Measurements from ENCODE around the gene AGRN.
A peak's percentile ranks its signal among the peaks of the same experiment; 100 is the strongest.

Gene AGRN

DNA sequence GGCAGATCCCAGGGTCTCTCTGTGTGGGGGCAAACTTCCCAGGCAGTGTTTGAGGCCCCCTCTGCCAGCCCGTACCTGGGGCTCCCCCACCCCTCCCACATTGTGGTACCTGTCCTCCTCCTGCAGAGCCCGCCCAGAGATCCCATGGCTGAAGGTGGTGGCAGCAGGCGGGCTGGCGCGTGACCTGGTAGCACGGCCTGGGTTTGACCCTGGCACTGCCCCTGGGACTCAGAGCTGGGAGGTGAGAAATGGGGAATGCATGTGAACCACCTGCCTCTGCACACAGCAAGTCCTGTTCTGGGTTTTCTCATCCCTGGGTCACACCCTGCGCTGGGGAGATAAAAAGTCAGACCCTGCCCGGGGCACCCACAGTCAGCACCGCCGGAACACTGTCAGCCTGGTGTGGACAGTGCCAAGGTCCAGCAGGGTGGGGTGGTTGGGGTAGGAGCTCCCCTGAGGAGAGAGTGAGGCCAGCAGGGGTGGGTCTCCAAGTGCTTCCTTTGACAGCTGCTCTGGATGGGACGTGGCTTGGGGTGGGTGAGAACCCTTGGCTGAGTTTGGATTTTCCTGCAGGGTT lies 11.8 kb downstream of the AGRN start:
- H3K4me3 ChIP-seq (ENCODE audit: low read depth, low read length) = no peak overlapping the region
- TF ChIP-seq, protein P1, sequence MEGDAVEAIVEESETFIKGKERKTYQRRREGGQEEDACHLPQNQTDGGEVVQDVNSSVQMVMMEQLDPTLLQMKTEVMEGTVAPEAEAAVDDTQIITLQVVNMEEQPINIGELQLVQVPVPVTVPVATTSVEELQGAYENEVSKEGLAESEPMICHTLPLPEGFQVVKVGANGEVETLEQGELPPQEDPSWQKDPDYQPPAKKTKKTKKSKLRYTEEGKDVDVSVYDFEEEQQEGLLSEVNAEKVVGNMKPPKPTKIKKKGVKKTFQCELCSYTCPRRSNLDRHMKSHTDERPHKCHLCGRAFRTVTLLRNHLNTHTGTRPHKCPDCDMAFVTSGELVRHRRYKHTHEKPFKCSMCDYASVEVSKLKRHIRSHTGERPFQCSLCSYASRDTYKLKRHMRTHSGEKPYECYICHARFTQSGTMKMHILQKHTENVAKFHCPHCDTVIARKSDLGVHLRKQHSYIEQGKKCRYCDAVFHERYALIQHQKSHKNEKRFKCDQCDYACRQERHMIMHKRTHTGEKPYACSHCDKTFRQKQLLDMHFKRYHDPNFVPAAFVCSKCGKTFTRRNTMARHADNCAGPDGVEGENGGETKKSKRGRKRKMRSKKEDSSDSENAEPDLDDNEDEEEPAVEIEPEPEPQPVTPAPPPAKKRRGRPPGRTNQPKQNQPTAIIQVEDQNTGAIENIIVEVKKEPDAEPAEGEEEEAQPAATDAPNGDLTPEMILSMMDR (IDR thresholded peaks at IDR 0.05; ENCODE audit: insufficient read depth, low read depth, low read length, missing control alignments) = no peak
- DNase-seq (ENCODE audit: low read depth) = no peak

DNA sequence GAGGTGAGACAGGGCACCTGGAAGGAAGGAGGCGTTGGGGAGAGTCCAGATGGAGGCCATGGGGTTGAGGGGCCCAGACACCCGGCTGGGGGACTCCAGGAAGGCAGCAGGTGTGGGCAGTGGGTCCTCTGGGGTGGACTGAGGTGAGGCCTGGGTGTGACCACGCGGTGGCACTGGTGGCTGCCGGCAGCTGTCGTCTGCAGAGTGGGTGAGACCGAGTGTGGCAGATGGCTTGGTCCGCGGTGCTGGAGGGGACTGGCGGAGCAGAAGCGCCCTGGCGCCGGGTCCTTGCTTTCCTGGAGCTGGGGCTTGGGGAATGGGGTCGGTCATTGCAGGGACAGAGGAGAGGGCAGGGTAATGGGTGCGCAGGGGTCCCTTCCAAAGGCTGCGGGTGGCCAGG lies 12.5 kb downstream of the AGRN start:
- TF ChIP-seq, protein P1 (IDR thresholded peaks at IDR 0.05; ENCODE audit: insufficient read depth, low read depth, low read length, missing control alignments) = no peak
- peak overlapping the region; percentile 38 for H3K4me3 ChIP-seq (ENCODE audit: low read depth, low read length)
- peak; percentile 33 for DNase-seq (ENCODE audit: low read depth)

DNA sequence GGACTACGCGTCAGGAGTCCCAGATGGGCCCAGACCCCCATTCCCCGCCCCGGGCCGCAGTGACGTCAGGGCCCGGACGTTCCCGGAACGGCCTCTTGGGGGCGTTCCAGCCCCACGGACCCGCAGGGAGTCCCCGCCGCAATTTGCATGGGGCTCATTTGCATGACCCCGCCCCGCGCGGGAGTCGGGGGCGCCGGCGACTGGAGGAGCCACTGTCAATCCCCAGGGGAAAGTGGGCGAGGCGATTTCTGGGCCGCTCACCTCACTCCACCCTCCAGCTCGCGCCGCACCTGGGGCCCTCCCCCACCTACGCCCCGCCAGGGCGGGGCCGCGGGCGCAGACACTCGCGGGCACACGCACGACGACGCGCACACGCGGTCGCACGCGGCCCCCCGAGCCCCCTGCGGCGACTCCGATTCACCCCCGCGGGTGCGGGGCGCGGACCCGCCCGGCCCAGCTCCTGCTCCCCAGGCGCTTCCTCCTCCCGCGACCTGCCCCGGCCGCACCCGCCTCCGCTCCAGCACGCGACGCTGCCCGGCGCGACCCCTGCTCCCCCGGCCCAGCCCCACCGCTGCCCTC lies 13.2 kb downstream of the AGRN start:
- DNase-seq (ENCODE audit: low read depth) = peak; percentile 97
- peak overlapping the region; percentile 38 for H3K4me3 ChIP-seq (ENCODE audit: low read depth, low read length)
- TF ChIP-seq, protein P1 (IDR thresholded peaks at IDR 0.05; ENCODE audit: insufficient read depth, low read depth, low read length, missing control alignments) = peak; percentile 90

DNA sequence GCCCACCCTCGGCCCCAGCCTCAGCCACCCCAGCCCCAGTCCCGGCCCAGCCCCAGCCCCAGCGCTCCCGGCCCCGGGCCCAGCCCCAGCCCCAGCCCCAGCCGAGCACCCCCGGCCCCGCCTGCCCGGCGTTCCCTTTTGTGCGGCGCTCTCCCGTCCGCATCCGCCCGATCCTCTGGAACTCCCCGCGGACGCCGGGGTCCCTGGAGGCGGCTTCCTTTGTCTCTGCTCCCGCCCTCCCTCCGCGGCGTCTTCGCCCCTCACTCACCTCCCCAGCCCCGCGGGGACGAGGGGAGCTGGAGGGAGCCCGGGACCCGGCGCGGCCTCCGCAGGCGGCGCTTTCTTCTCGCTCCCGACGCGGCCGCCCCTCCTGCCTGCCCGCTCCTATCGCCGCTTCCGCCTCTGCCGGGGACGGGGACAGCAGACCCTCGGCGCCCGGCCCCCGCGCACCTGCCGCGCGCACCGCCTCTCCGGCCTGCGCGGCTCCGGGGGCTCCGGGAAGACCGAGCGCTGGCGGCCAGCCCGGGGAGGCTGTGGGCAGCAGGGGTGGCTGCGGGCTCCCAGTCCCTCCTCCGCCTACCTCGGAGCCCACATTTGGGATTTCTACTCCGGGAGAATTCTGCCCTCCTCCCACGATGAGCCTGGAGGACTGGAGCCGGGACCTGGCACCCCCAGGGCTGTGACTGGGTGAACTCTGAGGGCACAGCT lies 14.0 kb downstream of the AGRN start:
- no peak for DNase-seq (ENCODE audit: low read depth)
- TF ChIP-seq, protein P1 (IDR thresholded peaks at IDR 0.05; ENCODE audit: insufficient read depth, low read depth, low read length, missing control alignments) = no peak
- no peak overlapping the region for H3K4me3 ChIP-seq (ENCODE audit: low read depth, low read length)

DNA sequence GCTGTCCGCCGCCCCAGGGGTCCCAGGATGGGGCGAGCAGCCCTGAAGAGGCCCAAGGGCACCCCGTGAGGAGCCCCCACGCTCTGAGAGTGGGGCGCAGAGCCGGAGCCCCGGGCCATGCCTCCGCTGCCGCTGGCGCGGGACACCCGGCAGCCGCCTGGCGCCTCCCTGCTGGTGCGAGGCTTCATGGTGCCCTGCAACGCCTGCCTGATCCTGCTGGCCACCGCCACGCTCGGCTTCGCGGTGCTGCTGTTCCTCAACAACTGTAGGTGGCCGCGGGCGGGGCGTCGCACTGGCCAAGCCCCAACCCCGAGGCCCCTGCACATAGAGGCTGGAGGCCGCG lies 14.5 kb downstream of the AGRN start:
- TF ChIP-seq, protein P1 (IDR thresholded peaks at IDR 0.05; ENCODE audit: insufficient read depth, low read depth, low read length, missing control alignments) = no peak
- no peak overlapping the region for H3K4me3 ChIP-seq (ENCODE audit: low read depth, low read length)
- DNase-seq (ENCODE audit: low read depth) = no peak

DNA sequence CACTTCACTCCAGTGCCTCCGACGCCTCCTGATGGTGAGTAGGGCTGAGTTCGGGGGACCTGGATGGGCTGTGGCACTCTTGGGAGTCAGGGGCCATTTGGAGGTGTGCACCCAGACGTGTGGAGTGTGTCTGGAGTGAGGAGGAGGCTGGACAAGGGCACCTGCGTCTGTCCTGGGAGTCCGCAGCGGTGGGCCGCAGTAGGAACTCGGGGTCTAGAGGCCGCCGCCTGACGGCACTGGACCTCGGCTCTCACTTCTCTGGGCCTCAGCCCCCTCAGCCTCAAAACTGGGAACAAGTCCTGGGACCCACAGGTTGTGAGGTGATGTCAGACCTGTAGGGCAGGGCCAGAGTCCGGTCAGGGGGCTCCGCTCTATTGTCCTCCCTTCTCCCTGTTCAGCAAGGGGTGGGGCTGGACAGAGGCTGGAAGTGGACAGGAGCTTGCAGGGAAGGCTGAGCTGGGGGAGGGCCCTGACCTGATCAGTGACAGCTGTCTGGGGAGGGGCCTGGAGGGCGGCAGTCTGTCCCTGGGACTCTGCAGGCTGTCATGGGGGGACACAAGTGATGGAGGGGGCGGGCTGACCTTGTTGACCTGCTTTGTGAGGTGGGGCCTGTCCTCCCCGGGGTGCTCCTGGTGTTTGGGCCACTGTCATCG lies 15.5 kb downstream of the AGRN start:
- no peak for DNase-seq (ENCODE audit: low read depth)
- TF ChIP-seq, protein P1 (IDR thresholded peaks at IDR 0.05; ENCODE audit: insufficient read depth, low read depth, low read length, missing control alignments) = no peak
- H3K4me3 ChIP-seq (ENCODE audit: low read depth, low read length) = no peak overlapping the region
